ENCODE measurements around the gene CRCP. TPM values are rescaled to one million over a fixed set of nuclear protein-coding genes. Genes with fewer than 3 reads are reported as not detected.
"Not testable (repeated sequence)": the region's sequence is repeated elsewhere in the genome, so short reads cannot be mapped to it uniquely, and the experiment has no call there.

The CRCP gene
- total RNA-seq, 1 donor, result 36.1 TPM

GRCh38 chr7:66173856-66174255 is 59.2 kb downstream of the CRCP start:
- H3K4me3 ChIP-seq (ENCODE audit: low read depth, low read length), result no peak overlapping the region
- no peak for DNase-seq (ENCODE audit: low read depth)
- TF ChIP-seq CTCF (IDR thresholded peaks at IDR 0.05; ENCODE audit: insufficient read depth, low read length), result no peak

- DNase-seq (ENCODE audit: low read depth); H3K4me3 ChIP-seq (ENCODE audit: low read depth, low read length): not testable (repeated sequence)
These were observed 60.4 kb downstream of the CRCP start for GRCh38 chr7:66175006-66175405.

GRCh38 chr7:66176914-66177313 is 62.3 kb downstream of the CRCP start:
- no peak overlapping the region for H3K4me3 ChIP-seq (ENCODE audit: low read depth, low read length)
- no peak for TF ChIP-seq CTCF (IDR thresholded peaks at IDR 0.05; ENCODE audit: insufficient read depth, low read length)
- peak; percentile 51 for DNase-seq (ENCODE audit: low read depth)

GRCh38 chr7:66178258-66178657 is 63.6 kb downstream of the CRCP start:
- DNase-seq (ENCODE audit: low read depth), result no peak
- no peak overlapping the region for H3K4me3 ChIP-seq (ENCODE audit: low read depth, low read length)
- no peak for TF ChIP-seq CTCF (IDR thresholded peaks at IDR 0.05; ENCODE audit: insufficient read depth, low read length)

GRCh38 chr7:66181329-66181728 is 66.7 kb downstream of the CRCP start:
- peak; percentile 19 for DNase-seq (ENCODE audit: low read depth)

GRCh38 chr7:66181845-66182244 is 67.2 kb downstream of the CRCP start:
- TF ChIP-seq CTCF (IDR thresholded peaks at IDR 0.05; ENCODE audit: insufficient read depth, low read length), result no peak
- DNase-seq (ENCODE audit: low read depth), result no peak
- no peak overlapping the region for H3K4me3 ChIP-seq (ENCODE audit: low read depth, low read length)

More at GRCh38 chr7:66181329-66181728, 66.7 kb downstream of the CRCP start:
- no peak for TF ChIP-seq CTCF (IDR thresholded peaks at IDR 0.05; ENCODE audit: insufficient read depth, low read length)
- H3K4me3 ChIP-seq (ENCODE audit: low read depth, low read length), result no peak overlapping the region

- no peak overlapping the region for H3K4me3 ChIP-seq (ENCODE audit: low read depth, low read length)
- DNase-seq (ENCODE audit: low read depth), result no peak
- no peak for TF ChIP-seq CTCF (IDR thresholded peaks at IDR 0.05; ENCODE audit: insufficient read depth, low read length)
These were observed 68.3 kb downstream of the CRCP start for GRCh38 chr7:66182920-66183319.
